ENCODE measurements around the gene PKD1L1. TPM values are rescaled to one million over a fixed set of nuclear protein-coding genes. Genes with fewer than 3 reads are reported as not detected.
"Not testable (repeated sequence)": the region's sequence is repeated elsewhere in the genome, so short reads cannot be mapped to it uniquely, and the experiment has no call there.

The PKD1L1 gene
- total RNA-seq, 4 donors from 2014 or later, result 0.11 to 2.6 TPM; not detected in 2

DNA sequence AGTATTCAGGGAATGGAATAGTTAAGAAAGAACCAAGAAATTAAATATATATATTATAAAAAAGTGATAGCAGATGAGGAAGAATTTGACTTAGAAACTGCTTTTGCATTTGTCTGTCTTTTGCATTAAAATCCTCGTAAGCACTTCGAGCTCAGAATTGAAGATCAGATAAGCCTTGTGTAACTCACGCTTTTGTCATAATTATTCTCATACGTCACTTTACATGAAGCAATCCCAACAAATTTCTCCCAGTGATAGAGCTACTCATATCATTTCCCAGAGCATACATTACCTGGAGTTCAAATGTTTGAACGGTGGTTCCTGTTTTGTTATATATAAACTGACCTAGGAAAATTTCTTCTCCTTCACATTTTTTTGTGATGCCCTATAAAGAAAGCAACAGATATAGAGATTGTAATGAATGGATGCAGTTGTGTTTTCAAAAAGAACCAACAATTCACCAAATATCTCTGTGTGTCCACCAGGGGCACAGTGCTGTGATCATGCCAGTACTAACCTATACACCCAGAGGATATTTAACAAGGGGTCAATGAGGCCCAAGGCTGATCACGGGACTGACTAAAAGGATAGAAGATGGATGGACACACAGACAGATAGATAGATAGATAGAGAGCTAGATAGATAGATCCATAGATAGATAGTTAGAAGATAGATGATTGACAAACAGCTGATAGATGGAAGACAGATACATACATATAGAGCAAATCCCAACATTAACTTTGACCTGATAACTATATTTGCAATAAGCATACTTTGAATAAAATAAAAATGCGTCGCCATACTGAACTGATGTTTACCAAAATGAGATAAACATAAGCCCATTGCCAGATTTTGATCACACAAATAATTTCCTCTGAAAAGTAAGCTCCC is 40.5 kb upstream of the PKD1L1 start:
- Histone ChIP-seq H3K27ac (no peak overlapping the region), H3K4me1 (peaks cover 9% of the 10 kb centered on the region), H3K27me3 (no peaks in the 10 kb centered on the region), H3K4me3 (no peak overlapping the region), H3K36me3 (no peaks in the 10 kb centered on the region), H3K9me3 (no peaks in the 10 kb centered on the region)
- TF ChIP-seq POLR2A (IDR thresholded peaks at IDR 0.05), result no peak
- TF ChIP-seq, protein P1, sequence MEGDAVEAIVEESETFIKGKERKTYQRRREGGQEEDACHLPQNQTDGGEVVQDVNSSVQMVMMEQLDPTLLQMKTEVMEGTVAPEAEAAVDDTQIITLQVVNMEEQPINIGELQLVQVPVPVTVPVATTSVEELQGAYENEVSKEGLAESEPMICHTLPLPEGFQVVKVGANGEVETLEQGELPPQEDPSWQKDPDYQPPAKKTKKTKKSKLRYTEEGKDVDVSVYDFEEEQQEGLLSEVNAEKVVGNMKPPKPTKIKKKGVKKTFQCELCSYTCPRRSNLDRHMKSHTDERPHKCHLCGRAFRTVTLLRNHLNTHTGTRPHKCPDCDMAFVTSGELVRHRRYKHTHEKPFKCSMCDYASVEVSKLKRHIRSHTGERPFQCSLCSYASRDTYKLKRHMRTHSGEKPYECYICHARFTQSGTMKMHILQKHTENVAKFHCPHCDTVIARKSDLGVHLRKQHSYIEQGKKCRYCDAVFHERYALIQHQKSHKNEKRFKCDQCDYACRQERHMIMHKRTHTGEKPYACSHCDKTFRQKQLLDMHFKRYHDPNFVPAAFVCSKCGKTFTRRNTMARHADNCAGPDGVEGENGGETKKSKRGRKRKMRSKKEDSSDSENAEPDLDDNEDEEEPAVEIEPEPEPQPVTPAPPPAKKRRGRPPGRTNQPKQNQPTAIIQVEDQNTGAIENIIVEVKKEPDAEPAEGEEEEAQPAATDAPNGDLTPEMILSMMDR (IDR thresholded peaks at IDR 0.05), result peak in 1 of 2 donors; percentile 12
- 78% methylated on average over 8 of the region's 8 CpGs for WGBS
- DNase-seq (ENCODE audit: low spot score in 2 of 2), result no peak

DNA sequence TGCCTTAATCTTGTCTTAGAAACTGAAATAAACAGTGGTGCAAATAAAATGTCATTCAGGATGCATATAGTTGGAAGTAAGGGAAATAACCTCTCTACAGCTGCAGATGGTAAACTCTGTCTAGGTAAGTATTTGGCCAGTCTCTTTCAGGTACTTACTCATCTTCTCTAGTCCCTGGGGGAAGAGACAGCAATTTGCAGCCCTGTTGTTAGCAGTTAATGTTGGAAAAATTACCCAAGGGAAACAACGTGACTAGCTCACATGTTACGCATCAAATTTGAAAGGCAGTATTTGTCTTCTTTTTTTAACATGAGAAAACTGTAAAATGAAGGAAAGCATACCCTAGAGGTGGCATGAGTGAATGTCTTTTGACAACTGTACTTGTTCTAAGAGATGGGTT is 34.3 kb upstream of the PKD1L1 start:
- WGBS, result 23% methylated on average over 2 of the region's 2 CpGs
- TF ChIP-seq EP300 (IDR thresholded peaks at IDR 0.05) (no peak), POLR2A (IDR thresholded peaks at IDR 0.05) (no peak), POLR2AphosphoS5 (IDR thresholded peaks at IDR 0.05) (no peak)
- TF ChIP-seq, protein P1 (IDR thresholded peaks at IDR 0.05), result no peak

DNA sequence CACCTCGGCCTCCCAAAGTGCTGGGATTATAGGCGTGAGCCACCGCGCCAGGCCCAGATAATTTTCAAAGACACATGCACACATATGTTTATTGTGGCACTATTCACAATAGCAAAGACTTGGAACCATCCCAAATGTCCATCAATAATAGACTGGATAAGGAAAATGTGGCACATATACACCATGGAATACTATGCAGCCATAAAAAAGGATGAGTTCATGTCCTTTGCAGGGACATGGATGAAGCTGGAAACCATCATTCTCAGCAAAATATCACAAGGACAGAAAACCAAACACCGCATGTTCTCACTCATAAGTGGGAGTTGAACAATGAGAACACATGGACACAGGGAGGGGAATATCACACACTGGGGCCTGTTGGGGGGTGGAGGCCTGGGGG is 32.4 kb upstream of the PKD1L1 start:
- H3K4me3 ChIP-seq; DNase-seq (ENCODE audit: low spot score in 2 of 2); H3K9me3 ChIP-seq; H3K27me3 ChIP-seq; H3K27ac ChIP-seq: not testable (repeated sequence)
- peaks cover 27% of the 10 kb centered on the region for H3K36me3 ChIP-seq
- peaks cover 14% of the 10 kb centered on the region for H3K4me1 ChIP-seq
- 92% methylated on average over 5 of the region's 5 CpGs for WGBS

More for the DNA sequence above, 34.3 kb upstream of the PKD1L1 start:
- Histone ChIP-seq H3K36me3 (peaks cover 7% of the 10 kb centered on the region), H3K9me3 (no peaks in the 10 kb centered on the region), H3K27me3 (no peaks in the 10 kb centered on the region), H3K27ac (no peak overlapping the region), H3K4me1 (peaks cover 12% of the 10 kb centered on the region), H3K4me3 (no peak overlapping the region)
- no peak for DNase-seq (ENCODE audit: low spot score in 2 of 2)

DNA sequence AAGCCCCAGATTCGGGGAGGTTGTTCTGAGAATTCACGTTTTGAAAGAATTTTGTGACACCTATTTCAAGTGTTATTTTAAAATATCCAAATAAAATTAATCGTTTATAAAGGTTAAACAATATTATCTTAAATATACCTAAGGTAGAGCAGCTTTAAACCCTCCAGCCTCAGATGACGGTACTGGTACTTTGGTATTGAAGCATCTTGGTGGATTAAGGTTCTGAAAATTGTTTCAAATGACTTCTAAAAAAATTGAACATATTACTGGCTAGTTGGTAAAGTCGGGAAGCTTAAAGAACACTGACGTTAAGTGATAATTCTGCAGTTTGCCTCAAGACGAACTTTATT is 31.5 kb upstream of the PKD1L1 start:
- DNase-seq (ENCODE audit: low spot score in 2 of 2), result no peak
- TF ChIP-seq, protein P1 (IDR thresholded peaks at IDR 0.05), result no peak
- TF ChIP-seq POLR2A (IDR thresholded peaks at IDR 0.05) (no peak), EP300 (IDR thresholded peaks at IDR 0.05) (no peak), POLR2AphosphoS5 (IDR thresholded peaks at IDR 0.05) (no peak)
- Histone ChIP-seq H3K9me3 (no peaks in the 10 kb centered on the region), H3K27me3 (no peaks in the 10 kb centered on the region), H3K4me1 (peaks cover 14% of the 10 kb centered on the region), H3K27ac (peak overlapping the region; percentile 84), H3K36me3 (peaks cover 35% of the 10 kb centered on the region), H3K4me3 (peak overlapping the region; percentile 62)
- 27% methylated on average over 7 of the region's 7 CpGs for WGBS

DNA sequence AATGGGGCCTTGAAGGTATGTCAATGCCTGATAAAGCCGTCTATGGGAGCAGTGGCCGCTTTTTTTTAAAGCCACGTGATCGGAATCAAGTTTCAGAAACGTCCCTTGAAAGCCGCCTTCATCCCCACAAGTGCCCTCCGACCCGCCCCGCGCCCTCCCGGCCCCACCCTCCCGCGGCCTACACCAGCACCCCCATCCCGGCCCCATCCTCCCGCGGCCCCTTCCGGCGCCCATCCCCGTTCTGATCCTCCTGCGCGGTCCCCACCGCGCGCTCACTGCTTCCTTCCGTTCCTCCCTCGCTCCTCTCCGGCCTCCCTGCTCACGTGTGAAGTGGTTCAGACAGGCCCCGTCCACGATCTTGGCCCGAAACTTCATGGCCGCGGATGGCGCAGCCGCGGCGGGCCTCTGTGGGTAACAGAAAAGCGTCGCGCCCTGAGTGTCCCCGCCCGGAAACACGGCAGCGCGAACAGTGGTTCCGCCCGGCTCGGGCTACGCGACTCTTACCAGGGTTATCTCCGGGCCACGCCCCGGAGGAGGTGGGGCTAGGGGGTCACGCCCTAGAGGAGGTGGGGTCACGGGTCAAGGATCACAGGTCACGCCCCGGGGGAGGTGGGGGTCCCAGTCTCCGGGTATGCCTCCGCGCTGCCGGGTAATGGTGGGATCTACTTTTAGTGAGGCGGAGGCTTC is 31.0 kb upstream of the PKD1L1 start, which contains the start of gene HUS1:
HUS1 (minus strand) TSS at position 471 of the 687 bp plus-strand sequence; CDS start at position 375, 96 bp downstream.
- Histone ChIP-seq H3K27me3 (no peaks in the 10 kb centered on the region), H3K9me3 (no peaks in the 10 kb centered on the region), H3K4me1 (peaks cover 14% of the 10 kb centered on the region), H3K27ac (peak within 1 kb of the TSS; percentile 84), H3K4me3 (peak within 1 kb of the TSS; percentile 62), H3K36me3 (peaks cover 40% of the 10 kb centered on the region)
- peak; percentile 96 to 97 for DNase-seq (ENCODE audit: low spot score in 2 of 2)
- WGBS, result 1% methylated on average over 58 of the region's 62 CpGs
- TF ChIP-seq, protein P1 (IDR thresholded peaks at IDR 0.05), result no peak
- TF ChIP-seq POLR2A (IDR thresholded peaks at IDR 0.05) (peak in 1 of 2 donors; percentile 73), POLR2AphosphoS5 (IDR thresholded peaks at IDR 0.05) (peak in 2 of 3 donors; percentile 72 to 91)

Data from suprapubic skin (tissue), 4 donors.